Measurements from ENCODE around the gene SLC46A2.

The SLC46A2 gene

DNA sequence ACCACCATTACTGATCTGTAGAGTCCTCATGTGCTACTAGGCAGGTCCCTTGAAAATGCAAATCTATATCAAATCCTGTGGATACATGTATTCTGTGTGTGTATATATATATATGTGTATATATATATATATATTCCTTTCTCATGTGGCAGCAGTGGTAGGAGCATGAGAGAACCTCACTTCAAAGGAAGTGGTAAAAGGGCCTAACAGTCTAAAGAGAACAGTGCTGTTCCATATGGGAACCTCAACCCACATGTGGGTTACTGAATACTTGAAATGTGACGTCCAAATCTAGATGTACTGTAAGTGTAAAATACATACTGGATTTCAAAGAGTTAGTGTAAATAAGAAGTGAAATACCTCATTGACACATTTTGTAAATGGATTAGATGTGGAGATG, 5.4 kb downstream of the SLC46A2 start:
- no peak for DNase-seq

GRCh38 chr9:112884721-112885120, 6.0 kb downstream of the SLC46A2 start:
- DNase-seq, result no peak

DNA sequence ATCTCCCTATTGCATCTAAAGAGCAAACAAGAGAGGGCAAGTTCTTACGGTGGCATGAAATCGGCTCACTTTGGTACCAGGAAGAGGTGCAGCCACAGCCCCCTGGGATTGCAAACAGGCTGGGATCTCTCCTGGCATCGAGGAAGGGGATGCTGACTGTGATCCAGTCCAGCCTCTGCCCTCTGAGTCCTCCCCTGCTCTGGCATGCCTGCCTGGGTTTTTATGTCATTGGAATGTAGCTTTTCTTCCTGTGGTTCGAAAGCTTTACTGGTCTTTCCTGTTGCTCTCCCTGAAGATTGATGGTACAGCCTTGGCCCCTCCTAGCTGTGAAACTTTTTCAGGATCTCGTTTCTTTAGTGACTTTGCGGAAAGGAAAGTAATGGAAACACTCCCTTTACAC, 6.6 kb downstream of the SLC46A2 start:
- DNase-seq, result no peak

DNA sequence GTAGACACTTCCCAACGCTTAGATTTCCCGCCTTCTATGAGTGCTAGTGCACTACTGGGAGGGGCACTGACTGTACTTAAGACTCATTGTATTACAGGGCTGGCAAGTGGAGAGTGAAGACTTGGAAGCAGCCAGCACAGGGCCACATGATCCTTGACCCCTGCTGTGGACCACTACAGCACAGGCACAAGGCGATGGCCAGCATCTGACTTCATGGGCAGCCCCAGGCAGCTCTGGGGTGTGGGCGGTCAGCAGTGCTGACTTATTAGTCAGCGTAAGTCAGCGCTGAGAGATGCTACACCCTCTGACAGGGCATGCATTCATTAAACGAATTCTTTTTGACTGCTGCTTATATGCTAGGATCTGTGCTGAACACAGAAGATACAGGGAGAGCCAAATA, 9.3 kb downstream of the SLC46A2 start:
- no peak for DNase-seq

DNA sequence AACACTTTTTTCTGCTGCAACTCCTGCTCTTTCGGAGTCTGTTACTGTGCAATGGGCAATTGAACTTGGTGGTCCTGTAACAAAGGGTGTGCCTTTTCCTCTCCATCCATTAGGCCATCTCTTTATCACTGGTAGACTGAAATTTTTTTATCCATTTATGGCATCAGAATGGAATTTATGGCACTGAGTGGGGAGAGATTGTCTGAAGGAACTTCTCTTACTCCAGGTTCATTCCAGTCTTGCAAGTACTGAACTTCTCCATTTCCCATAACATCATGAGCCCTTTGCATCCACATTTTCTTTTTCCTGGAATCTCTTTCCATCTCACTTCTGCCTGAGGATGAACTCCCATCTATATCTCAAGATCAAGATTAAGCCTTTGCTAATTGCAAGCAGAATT, 10.0 kb downstream of the SLC46A2 start:
- no peak for DNase-seq

GRCh38 chr9:112878752-112879151, 11.9 kb downstream of the SLC46A2 start:
- no peak for DNase-seq

- DNase-seq, result no peak
These were observed 16.8 kb downstream of the SLC46A2 start for GRCh38 chr9:112873773-112874405.

DNA sequence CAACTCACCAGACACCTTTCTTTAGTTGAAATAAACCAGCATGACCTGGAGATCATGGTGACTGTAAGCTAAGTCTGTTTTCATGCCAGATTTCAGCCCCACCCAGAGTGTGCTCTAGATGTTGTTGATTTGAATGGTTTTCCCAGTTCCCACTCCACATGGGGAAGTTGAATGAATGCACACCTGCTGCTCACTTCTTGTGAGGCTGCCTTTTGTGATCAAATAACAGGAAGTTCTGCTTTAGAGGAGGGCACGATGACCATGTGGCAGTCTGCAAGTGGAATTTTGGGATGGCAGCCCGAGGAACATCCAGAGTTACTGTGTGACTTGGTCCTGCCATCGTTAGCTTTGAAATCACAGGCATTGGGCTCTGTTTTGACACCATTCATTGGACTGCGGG, 18.7 kb downstream of the SLC46A2 start:
- no peak for DNase-seq

DNA sequence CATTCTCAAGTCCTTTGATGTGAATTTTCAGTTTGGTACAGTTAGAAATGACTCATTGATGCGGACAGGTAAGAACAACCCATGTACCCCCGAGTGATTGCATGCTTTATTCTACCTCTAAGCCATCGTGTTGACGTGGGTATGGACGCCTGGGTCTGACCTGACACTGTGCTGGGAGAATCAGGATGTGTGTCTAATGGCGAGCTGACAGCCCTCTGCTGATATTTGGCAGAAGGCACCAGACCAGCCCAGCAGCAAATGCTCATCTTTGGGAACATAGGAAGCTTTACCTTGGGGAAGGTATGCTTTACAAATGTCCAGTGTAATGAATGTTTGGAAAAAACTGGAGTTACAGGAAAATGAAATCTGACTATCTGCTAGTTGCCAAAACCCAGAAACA, 20.1 kb downstream of the SLC46A2 start:
- no peak for DNase-seq

DNA sequence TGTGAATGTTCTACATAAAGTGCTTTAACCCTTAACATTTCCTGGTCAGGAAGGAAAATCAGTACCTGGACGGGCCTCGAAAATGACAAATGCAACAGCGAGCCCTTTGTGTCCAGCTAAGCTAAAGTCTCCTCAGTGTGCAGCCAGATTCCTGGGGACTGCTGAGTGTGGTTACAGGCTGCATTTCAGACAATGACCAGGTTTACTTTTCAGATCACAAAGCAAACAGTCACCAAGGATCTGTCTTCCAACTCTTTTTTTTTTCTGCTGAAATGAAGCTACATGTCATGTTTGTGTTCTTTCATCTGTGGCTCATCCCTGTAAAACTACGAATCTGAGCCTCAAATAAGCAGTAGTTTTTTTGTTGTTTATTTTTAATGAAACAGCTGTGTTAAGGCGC, 20.8 kb downstream of the SLC46A2 start:
- no peak for DNase-seq

DNA sequence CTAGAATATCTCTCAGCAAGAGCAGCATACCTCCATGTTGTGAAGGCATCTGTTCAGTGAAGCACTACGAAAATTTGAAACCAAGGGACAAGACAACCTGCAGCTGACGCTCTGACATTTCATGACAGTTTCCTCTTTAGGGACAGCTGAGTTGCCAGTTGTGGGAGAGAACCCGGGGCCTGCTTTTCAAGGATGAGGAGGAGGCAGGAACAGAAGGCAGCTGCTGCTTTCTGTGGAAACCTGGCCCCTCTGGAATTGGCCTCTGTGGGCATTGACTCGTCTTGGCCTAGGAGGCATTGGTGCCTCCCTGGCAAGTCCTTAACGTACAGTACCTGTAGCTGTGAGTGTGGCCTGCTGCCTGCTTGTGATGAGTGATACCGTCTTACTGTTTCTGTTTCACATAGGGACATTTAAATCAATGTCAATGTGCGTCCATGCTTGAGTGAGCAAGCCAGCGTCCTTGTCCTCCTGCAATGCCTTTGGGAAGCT, 21.6 kb downstream of the SLC46A2 start:
- DNase-seq, result no peak

GRCh38 chr9:112868461-112868860, 22.2 kb downstream of the SLC46A2 start:
- no peak for DNase-seq

GRCh38 chr9:112867275-112867991, 23.2 kb downstream of the SLC46A2 start:
- DNase-seq, result no peak

DNA sequence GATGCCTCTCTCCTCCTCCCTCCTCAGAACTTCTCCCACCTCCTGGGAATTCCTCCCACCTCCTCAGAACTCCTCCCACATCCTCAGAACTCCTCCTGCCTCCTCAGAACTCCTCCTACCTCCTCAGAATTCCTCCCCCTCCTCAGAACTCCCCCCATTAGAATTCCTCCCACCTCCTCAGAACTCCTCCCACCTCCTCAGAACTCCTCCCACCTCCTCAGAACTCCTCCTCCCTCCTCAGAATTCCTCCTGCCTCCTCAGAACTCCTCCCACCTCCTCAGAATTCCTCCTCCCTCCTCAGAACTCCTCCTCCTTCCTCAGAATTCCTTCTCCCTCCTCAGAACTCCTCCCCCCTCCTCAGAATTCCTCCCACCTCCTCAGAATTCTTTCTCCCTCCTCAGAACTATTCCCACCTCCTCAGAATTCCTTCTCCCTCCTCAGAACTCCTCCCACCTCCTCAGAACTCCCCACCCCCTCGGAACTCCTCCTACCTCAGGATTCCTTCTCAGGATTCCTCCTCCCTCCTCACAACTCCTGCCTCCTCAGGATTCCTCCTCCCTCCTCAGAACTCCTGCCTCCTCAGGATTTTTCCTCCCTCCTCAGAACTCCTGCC, 23.9 kb downstream of the SLC46A2 start:
- DNase-seq, result no peak

- no peak for DNase-seq
These were observed 25.7 kb downstream of the SLC46A2 start for GRCh38 chr9:112864982-112865381.

- DNase-seq, result no peak
These were observed 26.3 kb downstream of the SLC46A2 start for GRCh38 chr9:112864403-112864802.

- no peak for DNase-seq
These were observed 26.9 kb downstream of the SLC46A2 start for GRCh38 chr9:112863746-112864145.

DNA sequence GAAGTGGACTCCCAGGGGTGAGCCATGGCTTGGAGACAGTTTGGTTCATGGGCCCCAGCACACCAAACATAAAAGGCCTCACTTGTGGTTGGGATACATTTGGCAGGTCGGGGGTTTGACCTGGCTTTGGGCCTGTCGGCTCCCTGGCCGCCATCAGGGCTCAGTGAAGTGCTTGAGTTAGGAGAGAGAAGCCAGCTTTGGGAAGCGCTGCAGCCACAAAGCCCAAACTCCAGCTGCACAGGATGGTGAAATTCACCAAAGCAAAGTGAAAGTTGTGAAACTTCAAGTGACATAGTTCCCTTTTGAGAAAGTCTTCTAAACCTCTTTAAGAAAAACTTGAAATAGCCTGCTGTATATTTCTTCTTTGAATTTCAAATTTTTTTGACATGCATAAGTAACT, 27.5 kb downstream of the SLC46A2 start:
- DNase-seq, result no peak

DNA sequence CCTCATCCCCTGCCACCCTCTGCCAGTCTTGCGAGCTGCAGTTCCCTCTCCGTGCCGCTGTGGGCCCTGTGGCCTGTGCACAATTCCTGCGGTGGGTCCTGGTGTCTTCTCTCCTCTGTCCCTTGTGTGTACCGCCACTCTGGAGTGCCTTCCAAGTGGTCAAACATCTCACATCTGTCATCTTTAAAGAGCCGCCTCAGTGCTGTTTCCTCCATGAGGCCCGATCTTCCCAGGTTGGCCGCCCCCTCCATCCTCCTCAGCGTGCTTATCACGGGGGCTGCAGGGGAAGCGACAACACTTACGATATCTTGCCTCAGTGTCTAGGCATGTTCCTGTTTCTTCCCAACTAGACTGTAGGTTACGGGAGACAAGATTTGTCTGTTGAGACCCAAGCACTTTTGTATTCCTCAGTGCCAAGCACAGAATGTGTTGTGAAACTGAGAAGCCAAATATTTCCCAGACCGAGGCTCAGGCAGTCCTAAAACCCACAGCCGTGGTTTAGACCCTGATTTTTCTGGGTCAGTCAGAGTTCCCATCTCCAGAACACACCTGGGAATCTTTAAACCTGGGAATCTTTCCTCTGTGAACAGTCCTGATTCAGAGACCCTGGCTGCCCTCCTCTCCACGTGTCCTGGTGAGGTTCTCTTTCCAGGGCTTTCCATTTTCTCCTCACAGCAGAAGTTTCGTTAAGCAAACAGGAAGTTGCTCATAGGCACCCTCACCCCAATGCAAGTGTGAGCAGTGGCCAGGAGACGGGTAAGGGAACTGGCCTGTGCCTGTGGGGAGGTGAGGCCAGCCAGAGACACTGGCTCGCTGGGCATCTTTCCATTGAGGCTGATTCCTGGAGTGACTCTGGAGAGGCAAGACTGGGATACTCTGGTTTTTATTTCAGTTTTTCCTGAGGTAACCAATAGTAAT, 28.8 kb downstream of the SLC46A2 start:
- DNase-seq, result no peak

GRCh38 chr9:112861155-112861554, 29.5 kb downstream of the SLC46A2 start:
- DNase-seq, result no peak

GRCh38 chr9:112860451-112860850, 30.2 kb downstream of the SLC46A2 start:
- no peak for DNase-seq

GRCh38 chr9:112858625-112859147, 32.0 kb downstream of the SLC46A2 start:
- no peak for DNase-seq

DNA sequence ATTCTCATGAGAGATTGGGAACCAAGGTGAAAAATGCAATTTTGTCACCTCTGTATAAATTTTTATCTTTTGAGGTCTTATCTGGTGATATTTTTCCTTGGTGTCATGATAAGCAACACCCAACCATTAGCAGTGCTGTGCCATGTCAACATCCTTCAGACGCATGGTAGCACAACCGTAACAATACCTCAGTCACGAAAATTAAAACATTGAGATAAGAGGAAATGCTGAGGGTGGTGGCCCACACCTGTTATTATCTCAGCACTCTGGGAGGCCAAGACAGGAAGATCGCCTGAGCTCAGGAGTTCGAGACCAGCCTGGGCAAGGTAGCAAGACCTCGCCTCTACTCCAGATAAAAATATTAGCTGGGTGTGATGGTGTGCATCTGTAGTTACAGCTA, 32.7 kb downstream of the SLC46A2 start:
- no peak for DNase-seq

All from activated CD8-positive, alpha-beta memory T cell treated with anti-CD3 and anti-CD28 coated beads, Interleukin-2, amount 50 U/mL, for 48 hours (primary cell).